DOHH2 (cell line): ENCODE measurements around the gene COPS3.

Source experiments
- EZH2phosphoT487 ChIP-seq: fragments of 200-600 bp; sonication (generic); IDR thresholded peaks from 2 replicates; pipeline ENCODE4 v1.6.1; 2017; ENCODE audit warnings: borderline replicate concordance, mild to moderate bottlenecking, antibody characterized with exemption, low read length, moderate library complexity, mixed read lengths
- TF ChIP-seq, protein P1 (sequence below): fragments of 200-600 bp; sonication (generic); IDR thresholded peaks from one replicate; pipeline ENCODE4 v1.5.1; 2014; ENCODE audit warnings: antibody characterized with exemption, mild to moderate bottlenecking, low read depth, low read length; ENCODE audit not compliant: poor library complexity, severe bottlenecking

DNA sequence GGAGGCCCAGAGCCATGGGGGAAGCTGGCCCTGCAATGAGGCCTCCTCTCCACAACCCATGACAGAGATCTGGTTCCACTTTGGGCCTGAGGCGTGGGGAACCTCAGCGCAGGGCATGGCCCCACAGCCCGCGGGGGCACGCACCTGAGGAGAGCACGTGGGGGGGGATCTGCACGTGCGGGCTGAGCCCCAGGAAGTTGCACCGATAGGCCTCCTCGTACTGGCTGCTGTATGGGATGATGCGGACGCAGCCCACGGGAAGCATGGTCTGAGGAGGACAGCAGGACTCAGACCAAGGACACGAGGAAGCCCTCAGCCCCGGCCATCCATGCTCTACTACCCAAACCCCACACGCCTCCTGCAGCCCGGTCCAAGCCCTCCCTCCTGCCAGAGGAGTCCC, 64.8 kb downstream of the COPS3 start:
- TF ChIP-seq, protein P1, sequence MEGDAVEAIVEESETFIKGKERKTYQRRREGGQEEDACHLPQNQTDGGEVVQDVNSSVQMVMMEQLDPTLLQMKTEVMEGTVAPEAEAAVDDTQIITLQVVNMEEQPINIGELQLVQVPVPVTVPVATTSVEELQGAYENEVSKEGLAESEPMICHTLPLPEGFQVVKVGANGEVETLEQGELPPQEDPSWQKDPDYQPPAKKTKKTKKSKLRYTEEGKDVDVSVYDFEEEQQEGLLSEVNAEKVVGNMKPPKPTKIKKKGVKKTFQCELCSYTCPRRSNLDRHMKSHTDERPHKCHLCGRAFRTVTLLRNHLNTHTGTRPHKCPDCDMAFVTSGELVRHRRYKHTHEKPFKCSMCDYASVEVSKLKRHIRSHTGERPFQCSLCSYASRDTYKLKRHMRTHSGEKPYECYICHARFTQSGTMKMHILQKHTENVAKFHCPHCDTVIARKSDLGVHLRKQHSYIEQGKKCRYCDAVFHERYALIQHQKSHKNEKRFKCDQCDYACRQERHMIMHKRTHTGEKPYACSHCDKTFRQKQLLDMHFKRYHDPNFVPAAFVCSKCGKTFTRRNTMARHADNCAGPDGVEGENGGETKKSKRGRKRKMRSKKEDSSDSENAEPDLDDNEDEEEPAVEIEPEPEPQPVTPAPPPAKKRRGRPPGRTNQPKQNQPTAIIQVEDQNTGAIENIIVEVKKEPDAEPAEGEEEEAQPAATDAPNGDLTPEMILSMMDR = no peak
- no peak for TF ChIP-seq EZH2phosphoT487
